HUES6 (cell line): Measurements from ENCODE around the gene CBFA2T3.

ENCODE experiments used
- H3K27ac ChIP-seq: 2 replicates; pipeline ENCODE4 v1.7.0; 2013; ENCODE audit warnings: low read depth, mild to moderate bottlenecking, low read length, inconsistent platforms
- H3K27me3 ChIP-seq: 2 replicates; pipeline ENCODE4 v1.6.1; 2013; ENCODE audit warnings: low read length; ENCODE audit not compliant: control insufficient read depth, insufficient read depth
- H3K36me3 ChIP-seq: 2 replicates; pipeline ENCODE4 v1.6.1; 2013; ENCODE audit warnings: low read length; ENCODE audit not compliant: control insufficient read depth, insufficient read depth
- H3K4me1 ChIP-seq: 2 replicates; pipeline ENCODE4 v1.6.1; 2013; ENCODE audit warnings: low read length; ENCODE audit not compliant: control insufficient read depth, insufficient read depth
- H3K4me3 ChIP-seq: 2 replicates; pipeline ENCODE4 v1.5.1; 2013; ENCODE audit warnings: low read depth, low read length
- H3K9ac ChIP-seq: one replicate; pipeline ENCODE4 v1.6.1; 2013; ENCODE audit warnings: mild to moderate bottlenecking, low read length
- H3K9me3 ChIP-seq: 2 replicates; pipeline ENCODE4 v1.6.1; 2013; ENCODE audit warnings: low read depth, low read length; ENCODE audit not compliant: control insufficient read depth, insufficient read depth

CBFA2T3 gene

GRCh38 chr16:88836791-88837190 is 140.2 kb downstream of the CBFA2T3 start:
- Histone ChIP-seq H3K9me3 (no peaks in the 10 kb centered on the region), H3K27ac (no peak overlapping the region), H3K27me3 (no peaks in the 10 kb centered on the region), H3K4me1 (no peaks in the 10 kb centered on the region), H3K4me3 (no peak overlapping the region), H3K9ac (no peak overlapping the region), H3K36me3 (peaks cover 28% of the 10 kb centered on the region)

GRCh38 chr16:88835818-88836217 is 141.2 kb downstream of the CBFA2T3 start:
- peaks cover 27% of the 10 kb centered on the region for H3K36me3 ChIP-seq
- H3K9me3 ChIP-seq = no peaks in the 10 kb centered on the region
- no peaks in the 10 kb centered on the region for H3K4me1 ChIP-seq
- H3K9ac ChIP-seq = no peak overlapping the region
- H3K4me3 ChIP-seq = no peak overlapping the region
- H3K27me3 ChIP-seq = no peaks in the 10 kb centered on the region
- no peak overlapping the region for H3K27ac ChIP-seq

- H3K27ac ChIP-seq = no peak overlapping the region
- no peaks in the 10 kb centered on the region for H3K4me1 ChIP-seq
- no peaks in the 10 kb centered on the region for H3K9me3 ChIP-seq
- H3K27me3 ChIP-seq = no peaks in the 10 kb centered on the region
- H3K9ac ChIP-seq = no peak overlapping the region
- H3K4me3 ChIP-seq = no peak overlapping the region
- peaks cover 23% of the 10 kb centered on the region for H3K36me3 ChIP-seq
These were observed 141.6 kb downstream of the CBFA2T3 start for GRCh38 chr16:88835383-88835782.

DNA sequence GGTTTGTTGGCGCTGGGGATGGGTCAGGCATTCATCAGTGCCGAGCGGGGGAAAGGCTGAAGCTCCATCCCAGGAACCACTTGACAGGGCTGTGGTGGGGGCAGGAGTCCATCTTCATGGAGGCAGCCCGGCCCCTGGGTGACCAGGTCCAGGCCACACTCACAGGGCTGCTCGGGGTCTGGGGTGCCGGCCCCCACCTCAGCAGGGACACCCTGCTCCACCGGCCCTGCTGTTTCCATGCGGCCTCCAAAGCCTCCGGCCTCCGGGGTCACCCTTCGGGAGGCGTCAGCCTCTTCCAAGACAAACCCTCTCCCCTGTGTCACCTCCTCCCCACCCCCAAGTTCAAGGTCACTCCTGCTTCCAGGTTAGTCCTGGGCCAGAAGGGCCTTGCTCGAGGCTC is 142.3 kb downstream of the CBFA2T3 start:
- H3K9me3 ChIP-seq = no peaks in the 10 kb centered on the region
- no peak overlapping the region for H3K27ac ChIP-seq
- no peaks in the 10 kb centered on the region for H3K4me1 ChIP-seq
- no peaks in the 10 kb centered on the region for H3K27me3 ChIP-seq
- peaks cover 16% of the 10 kb centered on the region for H3K36me3 ChIP-seq
- no peak overlapping the region for H3K4me3 ChIP-seq
- no peak overlapping the region for H3K9ac ChIP-seq

DNA sequence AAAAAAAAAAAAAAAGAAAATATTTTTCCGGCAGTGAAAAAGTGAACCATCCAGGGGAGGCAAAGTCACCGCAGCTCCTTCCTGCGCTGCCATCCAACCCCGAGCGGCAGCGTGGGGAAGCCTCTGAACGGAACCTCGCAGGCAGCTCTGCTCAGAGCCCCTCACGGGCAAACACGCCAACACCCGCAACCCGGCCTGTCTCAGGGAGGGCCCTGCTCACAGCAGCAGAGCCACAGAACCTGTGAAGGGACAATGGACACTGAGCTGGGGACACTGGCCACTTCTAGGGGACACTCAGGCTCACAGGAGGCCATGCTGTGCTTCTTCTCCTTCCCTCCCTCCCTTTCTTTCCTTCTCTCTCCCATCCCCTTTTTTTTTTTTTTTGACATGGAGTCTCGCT is 143.9 kb downstream of the CBFA2T3 start:
- H3K9me3 ChIP-seq = no peaks in the 10 kb centered on the region
- H3K4me1 ChIP-seq = no peaks in the 10 kb centered on the region
- H3K27me3 ChIP-seq = no peaks in the 10 kb centered on the region
- no peak overlapping the region for H3K9ac ChIP-seq
- peaks cover 11% of the 10 kb centered on the region for H3K36me3 ChIP-seq
- no peak overlapping the region for H3K4me3 ChIP-seq
- no peak overlapping the region for H3K27ac ChIP-seq

DNA sequence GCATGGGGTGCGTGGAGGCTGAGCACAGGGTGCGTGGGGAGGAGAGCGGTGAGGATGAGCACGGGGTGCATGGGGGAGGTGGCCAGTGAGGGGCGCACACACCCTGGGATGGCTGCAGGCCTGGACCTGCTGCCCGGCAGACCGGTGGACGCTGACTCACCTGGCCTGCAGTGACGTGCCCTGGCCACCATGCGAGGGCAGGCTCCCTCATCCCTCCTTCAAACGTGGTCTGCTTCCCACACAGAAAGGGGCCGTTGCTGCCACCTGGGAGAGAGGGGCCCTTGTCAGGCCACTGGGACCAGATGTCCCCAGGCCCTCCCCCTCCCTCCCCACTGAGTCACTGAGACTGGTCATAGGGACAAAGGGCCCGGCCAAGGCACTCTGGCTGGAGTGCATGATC is 145.2 kb downstream of the CBFA2T3 start:
- Histone ChIP-seq H3K9ac (no peak overlapping the region), H3K4me3 (no peak overlapping the region), H3K4me1 (no peaks in the 10 kb centered on the region), H3K27ac (no peak overlapping the region), H3K27me3 (no peaks in the 10 kb centered on the region), H3K36me3 (peaks cover 11% of the 10 kb centered on the region), H3K9me3 (no peaks in the 10 kb centered on the region)

DNA sequence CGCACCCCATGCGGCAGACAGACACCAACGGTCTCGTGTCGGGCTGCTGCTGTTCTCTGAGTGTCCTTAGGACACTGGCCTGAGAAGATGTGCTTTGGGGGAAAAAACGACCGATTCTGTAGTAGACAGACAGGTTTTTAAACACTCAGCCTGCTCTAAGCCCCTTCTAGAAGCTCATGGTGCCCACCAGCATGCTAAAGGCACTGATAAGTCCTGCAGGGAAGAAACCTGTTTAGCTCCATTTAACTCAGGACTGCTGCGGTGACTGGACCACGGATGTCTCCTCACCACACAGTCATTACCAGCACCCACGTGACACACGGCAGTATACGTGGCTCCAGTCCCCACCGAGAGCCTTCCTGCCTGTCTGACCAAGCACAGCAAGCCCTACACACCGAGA is 146.2 kb downstream of the CBFA2T3 start:
- Histone ChIP-seq H3K4me3 (no peak overlapping the region), H3K27ac (no peak overlapping the region), H3K9ac (no peak overlapping the region), H3K9me3 (no peaks in the 10 kb centered on the region), H3K4me1 (no peaks in the 10 kb centered on the region), H3K27me3 (no peaks in the 10 kb centered on the region), H3K36me3 (peaks cover 11% of the 10 kb centered on the region)

DNA sequence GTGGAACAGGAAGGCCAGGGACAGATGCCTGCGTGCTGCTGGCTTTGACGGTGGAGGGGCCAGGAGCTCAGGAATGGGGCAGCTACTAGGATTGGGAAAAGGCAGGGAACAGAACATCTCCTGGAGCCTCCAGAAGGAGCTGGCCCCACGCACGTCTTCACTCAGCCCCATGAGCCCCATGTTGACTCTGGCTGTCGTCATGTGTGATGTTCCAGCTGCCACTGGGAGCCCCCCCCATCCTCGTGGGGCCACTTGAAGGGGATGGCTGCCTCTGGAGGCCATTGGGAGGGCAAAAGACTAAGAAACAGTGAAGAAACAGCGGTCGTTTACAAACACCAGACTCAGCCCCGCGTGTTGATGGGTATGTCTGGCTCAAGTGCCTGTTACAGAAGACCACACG is 146.7 kb downstream of the CBFA2T3 start:
- Histone ChIP-seq H3K4me3 (no peak overlapping the region), H3K9me3 (no peaks in the 10 kb centered on the region), H3K36me3 (peaks cover 6% of the 10 kb centered on the region), H3K27ac (no peak overlapping the region), H3K4me1 (no peaks in the 10 kb centered on the region), H3K9ac (no peak overlapping the region), H3K27me3 (no peaks in the 10 kb centered on the region)

- Histone ChIP-seq H3K27me3 (no peaks in the 10 kb centered on the region), H3K27ac (no peak overlapping the region), H3K9me3 (no peaks in the 10 kb centered on the region), H3K4me1 (no peaks in the 10 kb centered on the region), H3K9ac (no peak overlapping the region), H3K36me3 (peaks cover 4% of the 10 kb centered on the region; the same call in 1 of the 2 replicates), H3K4me3 (no peak overlapping the region)
These were observed 148.3 kb downstream of the CBFA2T3 start for GRCh38 chr16:88828711-88829110.

- Histone ChIP-seq H3K36me3 (peaks cover 7% of the 10 kb centered on the region), H3K9ac (no peak overlapping the region), H3K27me3 (no peaks in the 10 kb centered on the region), H3K27ac (no peak overlapping the region), H3K4me1 (no peaks in the 10 kb centered on the region), H3K4me3 (no peak overlapping the region), H3K9me3 (no peaks in the 10 kb centered on the region)
These were observed 149.3 kb downstream of the CBFA2T3 start for GRCh38 chr16:88827727-88828126.

DNA sequence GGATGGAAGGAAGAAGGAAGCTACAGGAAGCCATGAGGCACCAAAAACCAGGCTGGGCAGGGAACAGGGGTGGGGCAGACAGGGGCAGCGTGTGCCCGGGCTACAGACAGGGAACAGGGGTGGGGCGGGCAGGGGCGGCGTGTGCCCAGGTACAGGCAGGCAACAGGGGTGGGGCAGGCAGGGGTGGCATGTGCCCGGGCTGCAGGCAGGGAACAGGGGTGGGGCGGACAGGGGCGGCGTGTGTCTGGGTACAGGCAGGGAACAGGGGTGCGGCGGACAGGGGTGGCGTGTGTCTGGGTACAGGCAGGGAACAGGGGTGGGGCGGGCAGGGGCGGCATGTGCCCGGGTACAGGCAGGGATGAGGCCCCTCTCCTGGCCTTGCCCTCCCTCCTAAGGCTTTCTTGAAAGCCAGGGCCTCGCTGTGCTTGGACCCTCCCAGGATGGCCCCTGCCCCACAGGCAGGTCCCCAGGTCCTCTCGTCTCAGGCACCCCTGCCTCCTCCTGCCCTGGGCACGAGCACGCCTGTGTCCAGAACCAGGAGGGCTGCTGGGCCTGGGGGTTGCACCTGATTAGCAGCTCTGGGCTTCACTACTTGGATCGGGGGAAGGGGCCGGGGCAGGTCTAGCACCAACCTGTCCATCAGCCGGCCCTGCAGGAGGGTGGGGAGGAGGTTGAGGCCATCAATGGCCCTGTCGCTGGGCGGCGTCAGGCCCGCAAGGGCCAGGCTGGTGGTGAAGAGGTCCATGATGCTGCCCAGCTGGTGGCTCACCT is 150.8 kb downstream of the CBFA2T3 start:
- no peaks in the 10 kb centered on the region for H3K4me1 ChIP-seq
- H3K9me3 ChIP-seq = no peaks in the 10 kb centered on the region
- no peak overlapping the region for H3K27ac ChIP-seq
- H3K36me3 ChIP-seq = peaks cover 7% of the 10 kb centered on the region
- no peak overlapping the region for H3K9ac ChIP-seq
- H3K4me3 ChIP-seq = no peak overlapping the region
- no peaks in the 10 kb centered on the region for H3K27me3 ChIP-seq
